Measurements from ENCODE around the gene ADAM12. TPM values are rescaled to one million over a fixed set of nuclear protein-coding genes. Genes with fewer than 3 reads are reported as not detected.

ADAM12 gene
- total RNA-seq, 1 donor from 2014 or later: 100 TPM

DNA sequence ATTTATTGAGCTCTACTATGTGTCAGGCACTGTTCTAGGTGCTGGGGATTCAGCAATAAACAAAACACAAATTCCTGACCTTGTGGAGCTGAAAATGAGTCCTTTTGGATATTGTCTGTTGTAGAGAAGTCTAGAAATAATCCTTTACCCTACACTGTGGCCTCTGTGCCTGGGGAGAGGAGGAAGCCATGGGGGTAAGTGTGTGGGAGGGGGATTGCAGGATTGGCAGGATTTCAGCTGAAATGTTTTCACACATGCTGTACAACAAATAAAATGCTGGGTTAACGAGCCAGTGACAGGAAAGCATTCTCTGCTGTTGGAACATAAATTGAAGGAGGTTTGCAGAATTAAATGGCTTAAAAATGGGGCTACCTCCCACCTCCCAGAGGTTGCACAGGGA lies 302.5 kb downstream of the ADAM12 start:
- Histone ChIP-seq H2AFZ (ENCODE audit: low read depth, low read length) (no peak overlapping the region), H3K9ac (ENCODE audit: low read length) (no peak overlapping the region), H3K36me3 (ENCODE audit: insufficient read depth, low read length) (peaks cover 24% of the 10 kb centered on the region), H3K4me3 (ENCODE audit: insufficient read depth, low read depth, low read length) (no peak overlapping the region), H3K27ac (ENCODE audit: low read depth, low read length) (no peak overlapping the region), H3K4me1 (ENCODE audit: insufficient read depth, low read length) (peaks cover 28% of the 10 kb centered on the region), H3K27me3 (ENCODE audit: insufficient read depth, low read length) (no peaks in the 10 kb centered on the region), H3K4me2 (ENCODE audit: low read length) (no peak overlapping the region), H3K9me3 (ENCODE audit: insufficient read depth, low read depth, low read length) (no peaks in the 10 kb centered on the region), H3K79me2 (ENCODE audit: insufficient read depth, low read length) (peaks cover 6% of the 10 kb centered on the region), H4K20me1 (ENCODE audit: insufficient read depth, low read length) (no peaks in the 10 kb centered on the region)
- peaks cover 8% of the 10 kb centered on the region for H3K36me3 Mint-ChIP-seq (ENCODE audit: low read depth, unreplicated experiment)
- no peak overlapping the region for H3K4me3 Mint-ChIP-seq (ENCODE audit: unreplicated experiment)
- H3K27me3 Mint-ChIP-seq (ENCODE audit: low read depth, unreplicated experiment): no peaks in the 10 kb centered on the region
- no peak for TF ChIP-seq EZH2 (IDR thresholded peaks at IDR 0.05; ENCODE audit: insufficient read depth, low read length)
- TF ChIP-seq, protein P1, sequence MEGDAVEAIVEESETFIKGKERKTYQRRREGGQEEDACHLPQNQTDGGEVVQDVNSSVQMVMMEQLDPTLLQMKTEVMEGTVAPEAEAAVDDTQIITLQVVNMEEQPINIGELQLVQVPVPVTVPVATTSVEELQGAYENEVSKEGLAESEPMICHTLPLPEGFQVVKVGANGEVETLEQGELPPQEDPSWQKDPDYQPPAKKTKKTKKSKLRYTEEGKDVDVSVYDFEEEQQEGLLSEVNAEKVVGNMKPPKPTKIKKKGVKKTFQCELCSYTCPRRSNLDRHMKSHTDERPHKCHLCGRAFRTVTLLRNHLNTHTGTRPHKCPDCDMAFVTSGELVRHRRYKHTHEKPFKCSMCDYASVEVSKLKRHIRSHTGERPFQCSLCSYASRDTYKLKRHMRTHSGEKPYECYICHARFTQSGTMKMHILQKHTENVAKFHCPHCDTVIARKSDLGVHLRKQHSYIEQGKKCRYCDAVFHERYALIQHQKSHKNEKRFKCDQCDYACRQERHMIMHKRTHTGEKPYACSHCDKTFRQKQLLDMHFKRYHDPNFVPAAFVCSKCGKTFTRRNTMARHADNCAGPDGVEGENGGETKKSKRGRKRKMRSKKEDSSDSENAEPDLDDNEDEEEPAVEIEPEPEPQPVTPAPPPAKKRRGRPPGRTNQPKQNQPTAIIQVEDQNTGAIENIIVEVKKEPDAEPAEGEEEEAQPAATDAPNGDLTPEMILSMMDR (IDR thresholded peaks at IDR 0.05; ENCODE audit: insufficient read depth, low read depth, low read length): no peak
- no peaks in the 10 kb centered on the region for H3K9me3 Mint-ChIP-seq (ENCODE audit: unreplicated experiment)
- no peak overlapping the region for H3K27ac Mint-ChIP-seq (ENCODE audit: unreplicated experiment)
- peaks cover 17% of the 10 kb centered on the region for H3K4me1 Mint-ChIP-seq (ENCODE audit: low read depth, unreplicated experiment)
- DNase-seq (ENCODE audit: low read depth) (no peak), FAIRE-seq (no peak)

DNA sequence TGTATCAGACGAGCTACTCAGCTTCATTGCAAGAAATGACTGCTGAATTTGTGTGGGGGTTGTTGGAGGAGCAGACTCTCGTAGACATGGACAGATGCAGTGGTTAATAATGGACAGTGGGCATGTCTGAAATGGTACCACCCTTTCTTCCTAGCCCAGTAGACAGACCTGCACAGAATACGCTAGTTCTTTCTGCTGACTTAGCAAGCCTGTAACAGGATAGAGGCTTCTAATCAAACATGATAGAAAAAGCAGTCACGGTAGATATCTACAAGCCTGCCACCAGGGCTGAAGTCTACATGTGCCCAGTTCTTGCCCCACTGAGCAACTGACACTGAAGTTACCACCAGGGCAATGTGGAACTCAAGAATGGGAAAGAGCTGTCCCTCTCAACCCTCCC lies 303.9 kb downstream of the ADAM12 start:
- Mint-ChIP-seq H3K9me3 (ENCODE audit: unreplicated experiment) (no peaks in the 10 kb centered on the region), H3K27ac (ENCODE audit: unreplicated experiment) (no peak overlapping the region), H3K27me3 (ENCODE audit: low read depth, unreplicated experiment) (no peaks in the 10 kb centered on the region), H3K4me3 (ENCODE audit: unreplicated experiment) (no peak overlapping the region), H3K36me3 (ENCODE audit: low read depth, unreplicated experiment) (peaks cover 8% of the 10 kb centered on the region), H3K4me1 (ENCODE audit: low read depth, unreplicated experiment) (peaks cover 11% of the 10 kb centered on the region)
- peaks cover 28% of the 10 kb centered on the region for H3K36me3 ChIP-seq (ENCODE audit: insufficient read depth, low read length)
- no peak overlapping the region for H2AFZ ChIP-seq (ENCODE audit: low read depth, low read length)
- no peak overlapping the region for H3K4me3 ChIP-seq (ENCODE audit: insufficient read depth, low read depth, low read length)
- H3K9me3 ChIP-seq (ENCODE audit: insufficient read depth, low read depth, low read length): no peaks in the 10 kb centered on the region
- no peak overlapping the region for H3K27ac ChIP-seq (ENCODE audit: low read depth, low read length)
- H3K4me2 ChIP-seq (ENCODE audit: low read length): no peak overlapping the region
- no peak overlapping the region for H3K9ac ChIP-seq (ENCODE audit: low read length)
- FAIRE-seq: no peak
- H3K4me1 ChIP-seq (ENCODE audit: insufficient read depth, low read length): peaks cover 28% of the 10 kb centered on the region
- no peaks in the 10 kb centered on the region for H3K27me3 ChIP-seq (ENCODE audit: insufficient read depth, low read length)
- H4K20me1 ChIP-seq (ENCODE audit: insufficient read depth, low read length): no peaks in the 10 kb centered on the region
- peaks cover 8% of the 10 kb centered on the region for H3K79me2 ChIP-seq (ENCODE audit: insufficient read depth, low read length)
- TF ChIP-seq EZH2 (IDR thresholded peaks at IDR 0.05; ENCODE audit: insufficient read depth, low read length): no peak
- TF ChIP-seq, protein P1 (IDR thresholded peaks at IDR 0.05; ENCODE audit: insufficient read depth, low read depth, low read length): no peak
- no peak for DNase-seq (ENCODE audit: low read depth)

DNA sequence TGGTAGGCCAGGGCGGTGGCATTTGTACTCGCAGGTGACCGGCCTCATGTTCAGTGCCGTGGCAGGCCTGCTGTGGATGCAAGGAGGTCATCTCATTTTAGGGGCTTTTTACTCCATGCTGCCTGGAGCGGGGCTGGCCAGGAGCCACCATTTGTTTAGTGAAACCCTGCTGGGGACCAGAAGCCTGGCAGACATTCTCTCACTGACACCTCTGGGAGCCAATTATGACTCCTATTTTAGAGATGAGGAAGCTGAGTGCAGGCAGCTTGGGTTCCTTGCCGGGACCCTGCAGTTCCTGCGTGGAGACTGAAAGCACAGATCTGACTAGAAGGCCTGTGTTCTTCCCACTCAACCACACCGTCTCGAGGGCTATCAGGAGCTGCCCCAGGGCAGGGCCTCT lies 305.3 kb downstream of the ADAM12 start:
- no peak for FAIRE-seq
- H3K27ac Mint-ChIP-seq (ENCODE audit: unreplicated experiment): no peak overlapping the region
- Histone ChIP-seq H3K9ac (ENCODE audit: low read length) (no peak overlapping the region), H3K36me3 (ENCODE audit: insufficient read depth, low read length) (peaks cover 25% of the 10 kb centered on the region), H3K4me2 (ENCODE audit: low read length) (no peak overlapping the region), H3K4me3 (ENCODE audit: insufficient read depth, low read depth, low read length) (no peak overlapping the region), H4K20me1 (ENCODE audit: insufficient read depth, low read length) (no peaks in the 10 kb centered on the region), H3K79me2 (ENCODE audit: insufficient read depth, low read length) (peaks cover 12% of the 10 kb centered on the region), H2AFZ (ENCODE audit: low read depth, low read length) (no peak overlapping the region), H3K4me1 (ENCODE audit: insufficient read depth, low read length) (peaks cover 25% of the 10 kb centered on the region), H3K27me3 (ENCODE audit: insufficient read depth, low read length) (no peaks in the 10 kb centered on the region), H3K9me3 (ENCODE audit: insufficient read depth, low read depth, low read length) (no peaks in the 10 kb centered on the region), H3K27ac (ENCODE audit: low read depth, low read length) (no peak overlapping the region)
- DNase-seq (ENCODE audit: low read depth): no peak
- H3K9me3 Mint-ChIP-seq (ENCODE audit: unreplicated experiment): no peaks in the 10 kb centered on the region
- H3K4me3 Mint-ChIP-seq (ENCODE audit: unreplicated experiment): no peak overlapping the region
- TF ChIP-seq EZH2 (IDR thresholded peaks at IDR 0.05; ENCODE audit: insufficient read depth, low read length): no peak
- TF ChIP-seq, protein P1 (IDR thresholded peaks at IDR 0.05; ENCODE audit: insufficient read depth, low read depth, low read length): no peak
- H3K4me1 Mint-ChIP-seq (ENCODE audit: low read depth, unreplicated experiment): peaks cover 9% of the 10 kb centered on the region
- peaks cover 11% of the 10 kb centered on the region for H3K36me3 Mint-ChIP-seq (ENCODE audit: low read depth, unreplicated experiment)
- no peaks in the 10 kb centered on the region for H3K27me3 Mint-ChIP-seq (ENCODE audit: low read depth, unreplicated experiment)

All from astrocyte (in vitro differentiated cells and primary cell).